B cell (primary cell): ENCODE measurements around the gene CRACR2A. TPM values are rescaled to one million over a fixed set of nuclear protein-coding genes. Genes with fewer than 3 reads are reported as not detected.

Experiments used
- ATAC-seq: fragments of 200-7000 bp; cut with Tn5 transposase; one replicate; pipeline ENCODE4 v1.10.0; 2021; ENCODE audit warnings: low read depth, mild to moderate bottlenecking, moderate number of reproducible peaks, moderate library complexity
- CTCF ChIA-PET: fragments of 350-600 bp; sonication (Branson Sonifier 250); formaldehyde crosslinking; loops from one replicate; lab custom pipeline; 2021; ENCODE audit warnings: antibody characterized with exemption, inconsistent platforms; lab: Charles Lee
- POLR2A ChIA-PET: fragments of 350-600 bp; sonication (Branson Sonifier 250); formaldehyde crosslinking; loops from one replicate; lab custom pipeline; 2021; ENCODE audit warnings: antibody characterized with exemption; lab: Charles Lee
- DNase-seq: peaks from one replicate; pipeline ENCODE4 v3.0.0; 2013
- H2AFZ ChIP-seq: 2 replicates; pipeline ENCODE4 v1.6.1; 2012; ENCODE audit warnings: mild to moderate bottlenecking, low read depth, low read length; ENCODE audit not compliant: insufficient read depth, poor library complexity, severe bottlenecking
- H3K27ac ChIP-seq, 2 donors: 1 replicate in 1 of 2; 2 replicates in 1 of 2; pipeline ENCODE4 v1.5.1; 2012 to 2013; ENCODE audit warnings: low read length in 2 of 2, mild to moderate bottlenecking in 2 of 2, moderate library complexity in 1 of 2
- H3K27me3 ChIP-seq, 4 experiments: fragments of 200-600 bp in 1 of 4; sonication (generic) in 1 of 4; replicated peaks in 1 of 4; 1 replicate in 2 of 4; 2 replicates in 2 of 4; pipeline versions ENCODE4 v1.6.1 to v1.7.0; 2013 to 2016; ENCODE audit warnings: low read length in 3 of 4, mild to moderate bottlenecking in 2 of 4, mixed read lengths in 1 of 4, moderate library complexity in 1 of 4; ENCODE audit not compliant: insufficient read depth in 4 of 4, control insufficient read depth in 3 of 4; ENCODE audit errors: control extremely low read depth in 1 of 4
- H3K36me3 ChIP-seq, 2 experiments: replicated peaks in 1 of 2; 1 replicate in 1 of 2; 2 replicates in 1 of 2; pipeline versions ENCODE4 v1.6.1 to v1.7.1; 2013; ENCODE audit warnings: low read length in 1 of 2; ENCODE audit not compliant: insufficient read depth in 2 of 2, control insufficient read depth in 1 of 2; ENCODE audit errors: control extremely low read depth in 1 of 2, extremely low read depth in 1 of 2
- H3K4me1 ChIP-seq, 2 donors: fragments of 200-600 bp in 1 of 2; sonication (generic) in 1 of 2; 1 replicate in 1 of 2; 2 replicates in 1 of 2; pipeline versions ENCODE4 v1.5.1 to v1.6.1; 2013 to 2017; ENCODE audit warnings: low read length in 2 of 2; ENCODE audit not compliant: control insufficient read depth in 2 of 2, insufficient read depth in 2 of 2
- H3K4me2 ChIP-seq: replicated peaks from 2 replicates; pipeline ENCODE3; 2012; ENCODE audit warnings: mild to moderate bottlenecking, low read depth, low read length; ENCODE audit not compliant: poor library complexity, severe bottlenecking
- H3K4me3 ChIP-seq, 5 experiments: fragments of 200-600 bp in 1 of 5; sonication (generic) in 1 of 5; 1 replicate in 3 of 5; 2 replicates in 2 of 5; pipeline versions ENCODE4 v1.5.1 to v1.7.0; 2011 to 2016; ENCODE audit warnings: low read length in 4 of 5, mild to moderate bottlenecking in 4 of 5, low read depth in 2 of 5, control low read depth in 1 of 5, moderate library complexity in 1 of 5; ENCODE audit not compliant: insufficient read depth in 1 of 5; ENCODE audit errors: control extremely low read depth in 1 of 5, extremely low read depth in 1 of 5
- H3K79me2 ChIP-seq: fragments of 200-600 bp; sonication (generic); one replicate; pipeline ENCODE4 v1.6.0; 2016; ENCODE audit warnings: low read length; ENCODE audit not compliant: control insufficient read depth, insufficient read depth
- H3K9ac ChIP-seq: fragments of 200-600 bp; sonication (generic); 2 replicates; pipeline ENCODE4 v1.6.1; 2017; ENCODE audit warnings: mild to moderate bottlenecking, low read length, moderate library complexity
- H3K9me3 ChIP-seq, 3 donors: one replicate each; pipeline versions ENCODE4 v1.6.1 to v1.7.1; 2013; ENCODE audit warnings: low read length in 2 of 3; ENCODE audit not compliant: control insufficient read depth in 2 of 3, insufficient read depth in 1 of 3; ENCODE audit errors: control extremely low read depth in 1 of 3
- H4K20me1 ChIP-seq: 2 replicates; pipeline ENCODE4 v1.6.0; 2012; ENCODE audit warnings: mild to moderate bottlenecking, low read length; ENCODE audit not compliant: insufficient read depth, control insufficient read depth, poor library complexity, severe bottlenecking
- H3K27ac Mint-ChIP-seq: one replicate; pipeline ENCODE4 v1.8.0; 2021; ENCODE audit warnings: mixed read lengths
- H3K27me3 Mint-ChIP-seq: one replicate; pipeline ENCODE4 v1.8.0; 2021; ENCODE audit warnings: mixed read lengths
- H3K4me1 Mint-ChIP-seq: one replicate; pipeline ENCODE4 v1.8.0; 2021; ENCODE audit warnings: mixed read lengths
- H3K4me3 Mint-ChIP-seq: one replicate; pipeline ENCODE4 v1.8.0; 2021; ENCODE audit warnings: mixed read lengths
- H3K9me3 Mint-ChIP-seq: one replicate; pipeline ENCODE4 v1.8.0; 2022; ENCODE audit warnings: mixed read lengths; ENCODE audit not compliant: insufficient read depth
- CTCF ChIP-seq: fragments of 200-600 bp; IDR thresholded peaks from one replicate; pipeline ENCODE4 v1.8.0; 2022; ENCODE audit warnings: antibody characterized with exemption, mild to moderate bottlenecking
- EZH2 ChIP-seq: IDR thresholded peaks from 2 replicates; pipeline ENCODE4 v1.6.1; 2012; ENCODE audit warnings: borderline replicate concordance, low read depth, mild to moderate bottlenecking, moderate library complexity, low read length; ENCODE audit not compliant: insufficient read depth, poor library complexity, severe bottlenecking
- WGBS: methylation state at CpG from one replicate; pipeline ENCODE4 v1.1.5; 2013; ENCODE audit warnings: missing lambda C conversion rate; ENCODE audit not compliant: insufficient coverage; 5-methylcytosine and 5-hydroxymethylcytosine counted together
- intact Hi-C: fragments of 100-400 bp; cut with micrococcal nuclease; formaldehyde crosslinking; loops from one replicate; pipeline ENCODE4 v1.10.0; 2022
- polyA plus RNA-seq: library from polyadenylated mRNA; depleted of rRNA; stranded (reverse); fragments of >200 nt; gene quantifications from 2 replicates; pipeline ENCODE4 v1.2.3, GENCODE V29; 2012
- total RNA-seq, 2 donors: library from RNA; stranded (reverse); fragments of 120-200 nt in 1 of 2; gene quantifications; 1 replicate in 1 of 2; 2 replicates in 1 of 2; pipeline versions ENCODE4 v1.2.3 to v1.2.4, GENCODE V29; 2013 to 2022

Gene CRACR2A
- total and polyA plus RNA-seq, 2 donors (not counting 1 experiment from before 2014, with no cell fraction given) = 15.2 to 26.1 TPM

GRCh38 chr12:3644104-3644503, 108.8 kb downstream of the CRACR2A start:
- DNase-seq (no peak), ATAC-seq (no peak)
- H3K9me3 ChIP-seq = no peaks in the 10 kb centered on the region
- CTCF ChIA-PET = no interaction called here
- H3K27ac ChIP-seq = no peak overlapping the region
- H3K4me1 Mint-ChIP-seq = peaks cover 25% of the 10 kb centered on the region
- H3K27me3 ChIP-seq = no peaks in the 10 kb centered on the region
- H3K9ac ChIP-seq = no peak overlapping the region
- H3K4me2 ChIP-seq = no peak overlapping the region
- no peaks in the 10 kb centered on the region for H3K9me3 Mint-ChIP-seq
- H3K27me3 Mint-ChIP-seq = no peaks in the 10 kb centered on the region
- H2AFZ ChIP-seq = no peak overlapping the region
- POLR2A ChIA-PET = no interaction called here
- H3K4me3 Mint-ChIP-seq = no peak overlapping the region
- no peak overlapping the region for H3K4me3 ChIP-seq
- peaks cover 0 to 22% of the 10 kb centered on the region in 2 experiments for H3K36me3 ChIP-seq
- intact Hi-C loops = no loop called here
- no peaks in the 10 kb centered on the region for H3K79me2 ChIP-seq
- WGBS = 88% methylated on average over 8 of the region's 8 CpGs
- H4K20me1 ChIP-seq = no peaks in the 10 kb centered on the region
- no peak overlapping the region for H3K27ac Mint-ChIP-seq
- H3K4me1 ChIP-seq = peaks cover 17 to 20% of the 10 kb centered on the region in 2 donors
- no peak for TF ChIP-seq CTCF
- TF ChIP-seq EZH2 = no peak

- intact Hi-C loops = no loop called here
- TF ChIP-seq CTCF (no peak), EZH2 (no peak)
- Mint-ChIP-seq H3K4me1 (peaks cover 10% of the 10 kb centered on the region), H3K27me3 (no peaks in the 10 kb centered on the region), H3K9me3 (no peaks in the 10 kb centered on the region), H3K27ac (no peak overlapping the region), H3K4me3 (no peak overlapping the region)
- H3K4me3 ChIP-seq = no peak overlapping the region
- peaks cover 0 to 31% of the 10 kb centered on the region in 2 experiments for H3K36me3 ChIP-seq
- CTCF ChIA-PET = no interaction called here
- POLR2A ChIA-PET = no interaction called here
- no peaks in the 10 kb centered on the region for H3K27me3 ChIP-seq
- no peak for DNase-seq
- 100% methylated on average over 1 of the region's 3 CpGs for WGBS
- no peaks in the 10 kb centered on the region for H4K20me1 ChIP-seq
- no peak overlapping the region for H3K27ac ChIP-seq
- H2AFZ ChIP-seq = no peak overlapping the region
- H3K9me3 ChIP-seq = no peaks in the 10 kb centered on the region
- H3K4me1 ChIP-seq = peaks cover under 1 to 4% of the 10 kb centered on the region in 2 donors
- ATAC-seq = no peak
- no peaks in the 10 kb centered on the region for H3K79me2 ChIP-seq
- no peak overlapping the region for H3K4me2 ChIP-seq
- H3K9ac ChIP-seq = no peak overlapping the region
Measured at GRCh38 chr12:3641428-3642018, 111.4 kb downstream of the CRACR2A start.
